A549 (cell line): ENCODE data around the gene GSTA3. TPM values are rescaled to one million over a fixed set of nuclear protein-coding genes. Genes with fewer than 3 reads are reported as not detected.
"Not testable (repeated sequence)": the region's sequence is repeated elsewhere in the genome, so short reads cannot be mapped to it uniquely, and the experiment has no call there.

ENCODE experiments used
- ATAC-seq, 2 experiments: fragments of 200-7000 bp in 1 of 2; fragments of >200 bp in 1 of 2; cut with Nextera tagmentation in 1 of 2; cut with Tn5 transposase in 1 of 2; 3 replicates each; pipeline versions ENCODE4 v1.8.0 to v1.9.1; 2018 to 2020; ENCODE audit warnings: mild to moderate bottlenecking in 1 of 2, moderate library complexity in 1 of 2
- CTCF ChIA-PET: fragments of 300-600 bp; sonication (Branson Sonifier 250); formaldehyde crosslinking; extraction: SDS; loops from one replicate; lab custom pipeline; 2021; ENCODE audit warnings: antibody characterized with exemption, inconsistent platforms; lab: Yijun Ruan, JAX
- POLR2A ChIA-PET: fragments of 350-600 bp; formaldehyde crosslinking; extraction: SDS; loops from one replicate; lab custom pipeline; 2021; ENCODE audit warnings: antibody characterized with exemption, inconsistent platforms; lab: Yijun Ruan, JAX
- DNase-seq, 2 experiments: peaks; one replicate each; pipeline versions ENCODE4 v3.0.0 to v3.0.0-alpha.2; 2011 to 2016; ENCODE audit warnings: low read depth in 1 of 2, low spot score in 1 of 2
- FAIRE-seq: peaks from 2 replicates; lab custom pipeline; 2011; peaks lifted over from hg19 to GRCh38; lab: Jason Lieb, UNC
- H3K27ac ChIP-seq, 2 experiments: fragments of >200 bp; sonication (Bioruptor Twin); formaldehyde crosslinking; 3 replicates each; pipeline ENCODE4 v1.5.1; 2016 to 2017
- H3K4me1 ChIP-seq: fragments of >200 bp; sonication (Bioruptor Twin); formaldehyde crosslinking; 3 replicates; pipeline ENCODE4 v1.6.1; 2016
- H3K4me2 ChIP-seq: fragments of >200 bp; sonication (Bioruptor Twin); formaldehyde crosslinking; 3 replicates; pipeline ENCODE4 v1.6.1; 2016
- H3K4me3 ChIP-seq: fragments of >200 bp; sonication (Bioruptor Twin); formaldehyde crosslinking; 3 replicates; pipeline ENCODE4 v1.5.1; 2016
- H3K9me3 ChIP-seq: fragments of >200 bp; sonication (Bioruptor Twin); formaldehyde crosslinking; 3 replicates; pipeline ENCODE4 v1.6.1; 2016
- CBX8 ChIP-seq: fragments of 200-600 bp; sonication (generic); IDR thresholded peaks from 2 replicates; pipeline ENCODE4 v1.6.1; 2016
- CTCF ChIP-seq: fragments of >200 bp; sonication (Bioruptor Twin); formaldehyde crosslinking; IDR thresholded peaks from 3 replicates; pipeline ENCODE4 v1.5.1; 2016
- FOSL2 ChIP-seq, 2 experiments: fragments of 450-650 bp in 1 of 2; fragments of >200 bp in 1 of 2; sonication (Bioruptor Twin) in 1 of 2; formaldehyde crosslinking; IDR thresholded peaks; 2 replicates each; pipeline versions ENCODE4 v1.5.0 to v1.6.1; 2016 to 2020; ENCODE audit warnings: mild to moderate bottlenecking in 1 of 2, moderate library complexity in 1 of 2
- HMGXB4 ChIP-seq: fragments of 250-450 bp; sonication (Bioruptor Pico); IDR thresholded peaks from 2 replicates; pipeline ENCODE4 v1.5.0; 2021; ENCODE audit warnings: mild to moderate bottlenecking, moderate library complexity, borderline replicate concordance
- MAZ ChIP-seq: fragments of 150-350 bp; IDR thresholded peaks from 2 replicates; pipeline ENCODE4 v1.6.1; 2014; ENCODE audit warnings: antibody characterized with exemption, low read depth, low read length, borderline replicate concordance
- MYC ChIP-seq: IDR thresholded peaks from 2 replicates; pipeline ENCODE4 v1.6.1; 2012; ENCODE audit warnings: mild to moderate bottlenecking, inconsistent platforms, low read length, improper control_type of control experiment, borderline replicate concordance
- NFE2L2 ChIP-seq: fragments of 150-350 bp; conservative IDR thresholded peaks from 2 replicates; pipeline ENCODE4 v1.6.1; 2014; ENCODE audit warnings: low read length
- NR3C1 ChIP-seq: fragments of >200 bp; sonication (Bioruptor Twin); formaldehyde crosslinking; IDR thresholded peaks from 3 replicates; pipeline ENCODE4 v1.6.1; 2017
- RAD21 ChIP-seq, 2 experiments: fragments of >200 bp in 1 of 2; sonication (Bioruptor Twin) in 1 of 2; formaldehyde crosslinking in 1 of 2; IDR thresholded peaks in 1 of 2; conservative IDR thresholded peaks in 1 of 2; 2 replicates in 1 of 2; 3 replicates in 1 of 2; pipeline ENCODE4 v1.6.1; 2012 to 2018; ENCODE audit warnings: inconsistent platforms in 1 of 2
- RFX5 ChIP-seq: fragments of 450-650 bp; IDR thresholded peaks from 2 replicates; pipeline ENCODE4 v1.7.1; 2014; ENCODE audit warnings: antibody characterized with exemption, mild to moderate bottlenecking, moderate library complexity
- SMC3 ChIP-seq: fragments of >200 bp; sonication (Bioruptor Twin); formaldehyde crosslinking; IDR thresholded peaks from 3 replicates; pipeline ENCODE4 v1.6.1; 2018; ENCODE audit warnings: inconsistent platforms
- ZNF302 ChIP-seq: fragments of 250-450 bp; sonication (Bioruptor Pico); IDR thresholded peaks from 2 replicates; pipeline ENCODE4 v1.9.0; 2021; ENCODE audit warnings: inconsistent platforms, mild to moderate bottlenecking, moderate library complexity
- WGBS: methylation state at CpG from one replicate; pipeline ENCODE4 v1.1.6; 2017; ENCODE audit errors: missing lambda C conversion rate; 5-methylcytosine and 5-hydroxymethylcytosine counted together
- polyA plus RNA-seq, 4 experiments: library from polyadenylated mRNA; depleted of rRNA in 3 of 4; stranded (reverse); fragments of >200 nt; fragmentation: RNase III in 1 of 4; extraction: RNeasy Plus Mini Kit Qiagen cat#74134 plus additional on column Dnase treatment in 1 of 4; gene quantifications; 2 replicates in 3 of 4; 3 replicates in 1 of 4; pipeline ENCODE4 v1.2.3, GENCODE V29; 2011 to 2017
- TF ChIP-seq, protein P1 (sequence below): fragments of 250-450 bp; sonication (Bioruptor Pico); IDR thresholded peaks from 2 replicates; pipeline ENCODE4 v1.5.0; 2020; ENCODE audit warnings: low read depth, mild to moderate bottlenecking, moderate library complexity

The GSTA3 gene
- polyA plus RNA-seq, 2 of the 4 experiments (the other 2 are of a cell fraction), result not detected

GRCh38 chr6:52904562-52905279 is 4.8 kb downstream of the GSTA3 start:
- CTCF ChIA-PET, result interaction anchor here (0.9 kb wide), 1 partner anchor 162 kb away, joined by 3 read pairs; no protein-coding TSS in a partner anchor
- peak in 1 of 2 experiments; percentile 29 for DNase-seq

GRCh38 chr6:52900536-52900935 is 9.0 kb downstream of the GSTA3 start:
- ChIA-PET POLR2A (no interaction called here), CTCF (no interaction called here)
- H3K4me2 ChIP-seq, result no peak overlapping the region
- FAIRE-seq, result no peak
- H3K9me3 ChIP-seq, result no peaks in the 10 kb centered on the region; the same call in 2 of the 3 replicates
- H3K27ac ChIP-seq, result no peak overlapping the region
- WGBS, result 64% methylated on average over 4 of the region's 4 CpGs
- DNase-seq, result no peak
- ATAC-seq, result no peak
- no peaks in the 10 kb centered on the region for H3K4me1 ChIP-seq
- no peak for TF ChIP-seq NFE2L2
- no peak for TF ChIP-seq RFX5
- no peak for TF ChIP-seq MYC
- no peak for TF ChIP-seq CBX8
- TF ChIP-seq HMGXB4, result no peak
- no peak for TF ChIP-seq RAD21 (conservative IDR thresholded peaks at IDR 0.05 in 1 of 2, IDR thresholded peaks at IDR 0.05 in 1 of 2)
- TF ChIP-seq NR3C1, result no peak
- TF ChIP-seq ZNF302, result no peak
- TF ChIP-seq, protein P1, sequence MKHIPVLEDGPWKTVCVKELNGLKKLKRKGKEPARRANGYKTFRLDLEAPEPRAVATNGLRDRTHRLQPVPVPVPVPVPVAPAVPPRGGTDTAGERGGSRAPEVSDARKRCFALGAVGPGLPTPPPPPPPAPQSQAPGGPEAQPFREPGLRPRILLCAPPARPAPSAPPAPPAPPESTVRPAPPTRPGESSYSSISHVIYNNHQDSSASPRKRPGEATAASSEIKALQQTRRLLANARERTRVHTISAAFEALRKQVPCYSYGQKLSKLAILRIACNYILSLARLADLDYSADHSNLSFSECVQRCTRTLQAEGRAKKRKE, result no peak
- no peak for TF ChIP-seq FOSL2 (IDR thresholded peaks at IDR 0.05)
- no peak for TF ChIP-seq FOSL2 (CRISPR knock-in tag; IDR thresholded peaks at IDR 0.05)
- TF ChIP-seq, all 56 proteins: peak for 0
- no peak overlapping the region for H3K4me3 ChIP-seq

More at GRCh38 chr6:52904562-52905279, 4.8 kb downstream of the GSTA3 start:
- H3K9me3 ChIP-seq, result 0 out of 3 replicates have a peak, but pooled peaks cover 4% of the 10 kb centered on the region
- POLR2A ChIA-PET, result no interaction called here
- TF ChIP-seq SMC3 (peak; percentile 13; the same call in 1 of the 3 replicates), MYC (no peak), MAZ (no peak), CTCF (peak; percentile 18; the same call in 1 of the 3 replicates), RAD21 (conservative IDR thresholded peaks at IDR 0.05 in 1 of 2, IDR thresholded peaks at IDR 0.05 in 1 of 2) (peak; percentile 24 to 26; a peak in 2 of 5 replicates)
- peak; percentile 59 to 78; a peak in 4 of 6 replicates for ATAC-seq
- no peaks in the 10 kb centered on the region for H3K4me1 ChIP-seq
- 55% methylated on average over 6 of the region's 6 CpGs for WGBS
- H3K4me2 ChIP-seq, result no peak overlapping the region
- no peak for FAIRE-seq
- H3K4me3 ChIP-seq, result no peak overlapping the region
- H3K27ac ChIP-seq, result no peak overlapping the region

DNA sequence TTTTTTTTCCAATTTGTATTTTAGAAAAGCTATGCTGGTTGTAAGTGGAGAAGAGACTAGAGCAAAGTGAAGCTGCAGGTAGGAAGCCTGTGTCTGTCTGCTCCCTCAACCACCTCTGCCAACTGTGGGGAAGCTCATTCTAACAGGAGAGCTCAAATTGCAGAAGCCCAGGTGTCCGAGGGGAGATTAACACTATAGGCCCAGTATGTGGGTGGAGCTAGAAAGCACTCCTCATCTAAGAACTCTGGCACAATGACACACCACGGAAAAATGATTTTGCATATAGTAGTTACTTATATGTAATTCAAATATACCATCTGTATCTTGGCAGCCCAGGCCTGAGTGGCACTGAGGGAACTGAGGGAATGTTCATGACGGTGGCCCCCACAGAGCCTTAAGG is 13.7 kb downstream of the GSTA3 start:
- DNase-seq, CTCF ChIA-PET, H3K27ac ChIP-seq, H3K4me1 ChIP-seq, FAIRE-seq, H3K4me3 ChIP-seq, POLR2A ChIA-PET, ATAC-seq, H3K4me2 ChIP-seq, H3K9me3 ChIP-seq: not testable (repeated sequence)
- 60% methylated on average over 2 of the region's 3 CpGs for WGBS
